Right lobe of liver (tissue), 6 donors: Measurements from ENCODE around the gene RASD2. TPM values are rescaled to one million over a fixed set of nuclear protein-coding genes. Genes with fewer than 3 reads are reported as not detected.

Source experiments
- ATAC-seq, 4 donors: fragments of 200-7000 bp; cut with Tn5 transposase; one replicate each; pipeline ENCODE4 v1.9.1; 2020; ENCODE audit warnings: mild to moderate bottlenecking in 4 of 4, moderate library complexity in 4 of 4
- DNase-seq, 3 donors: peaks; one replicate each; pipeline ENCODE4 v3.0.0-alpha.2; 2020
- H3K27ac ChIP-seq, 3 donors: fragments of 200-600 bp; one replicate each; pipeline ENCODE4 v1.8.0; 2022
- H3K27me3 ChIP-seq, 2 donors: fragments of 200-600 bp; one replicate each; pipeline ENCODE4 v1.8.0; 2022
- H3K36me3 ChIP-seq, 4 donors: fragments of 200-600 bp; sonication (generic) in 1 of 4; one replicate each; pipeline versions ENCODE4 v1.5.1 to v1.8.0; 2017 to 2022; ENCODE audit warnings: control low read depth in 1 of 4
- H3K4me1 ChIP-seq, 4 donors: fragments of 200-600 bp; sonication (generic) in 1 of 4; one replicate each; pipeline versions ENCODE4 v1.5.1 to v1.8.0; 2017 to 2022; ENCODE audit warnings: control low read depth in 1 of 4
- H3K4me3 ChIP-seq, 3 donors: fragments of 200-600 bp; one replicate each; pipeline ENCODE4 v1.8.0; 2022
- H3K9me3 ChIP-seq, 4 donors: fragments of 200-600 bp; sonication (generic) in 1 of 4; one replicate each; pipeline versions ENCODE4 v1.5.1 to v1.8.0; 2017 to 2022; ENCODE audit warnings: control low read depth in 1 of 4
- POLR2A ChIP-seq: fragments of 450-650 bp; IDR thresholded peaks from one replicate; pipeline ENCODE4 v1.6.1; 2017; ENCODE audit warnings: antibody characterized with exemption, mild to moderate bottlenecking
- WGBS: methylation state at CpG from one replicate; pipeline ENCODE4 v1.1.6; 2018; ENCODE audit warnings: low coverage, low lambda C conversion rate; ENCODE audit not compliant: insufficient coverage; ENCODE audit errors: missing lambda C conversion rate; 5-methylcytosine and 5-hydroxymethylcytosine counted together
- intact Hi-C, 2 donors: fragments of 100-400 bp; cut with DNase I; formaldehyde crosslinking; loops; one replicate each; pipeline versions ENCODE4 v1.11.2 to v1.14.1; 2022
- total RNA-seq, 6 experiments: library from RNA; depleted of rRNA in 2 of 6; stranded (reverse); fragments of >200 nt in 2 of 6; fragmentation: NEBNext Ultra II Directional in 3 of 6; extraction: Animal tissue kit (Norgen Biotek cat#: 25700) in 3 of 6; gene quantifications; one replicate each; pipeline versions ENCODE4 v1.1.0 to v1.2.4, GENCODE V29; 2016 to 2023
- TF ChIP-seq, protein P1 (sequence below), 4 donors: fragments of 200-600 bp in 3 of 4; fragments of 450-650 bp in 1 of 4; IDR thresholded peaks; one replicate each; pipeline versions ENCODE4 v1.5.1 to v1.8.0; 2016 to 2022; ENCODE audit warnings: antibody characterized with exemption in 4 of 4, mild to moderate bottlenecking in 2 of 4
- donor health status: DM: no; HTN: yes; CAD: no.
- donor health status: DM: no; HTN: no; CAD: no.
- donor health status: DM: no; HTN: no; CAD: no.
- donor health status: DM: no; HTN: yes; CAD: no.
- donor health status: DM: no; HTN: yes; CAD: no.

Gene RASD2
- total RNA-seq, 6 experiments from 2014 or later = 0.05 to 0.20 (median 0.07) TPM; not detected in 2

DNA sequence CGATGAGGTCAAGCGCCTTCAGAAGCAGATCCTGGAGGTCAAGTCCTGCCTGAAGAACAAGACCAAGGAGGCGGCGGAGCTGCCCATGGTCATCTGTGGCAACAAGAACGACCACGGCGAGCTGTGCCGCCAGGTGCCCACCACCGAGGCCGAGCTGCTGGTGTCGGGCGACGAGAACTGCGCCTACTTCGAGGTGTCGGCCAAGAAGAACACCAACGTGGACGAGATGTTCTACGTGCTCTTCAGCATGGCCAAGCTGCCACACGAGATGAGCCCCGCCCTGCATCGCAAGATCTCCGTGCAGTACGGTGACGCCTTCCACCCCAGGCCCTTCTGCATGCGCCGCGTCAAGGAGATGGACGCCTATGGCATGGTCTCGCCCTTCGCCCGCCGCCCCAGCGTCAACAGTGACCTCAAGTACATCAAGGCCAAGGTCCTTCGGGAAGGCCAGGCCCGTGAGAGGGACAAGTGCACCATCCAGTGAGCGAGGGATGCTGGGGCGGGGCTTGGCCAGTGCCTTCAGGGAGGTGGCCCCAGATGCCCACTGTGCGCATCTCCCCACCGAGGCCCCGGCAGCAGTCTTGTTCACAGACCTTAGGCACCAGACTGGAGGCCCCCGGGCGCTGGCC lies 11.0 kb downstream of the RASD2 start:
- no peak for ATAC-seq
- intact Hi-C loops = no loop called here
- Histone ChIP-seq H3K9me3 (no peaks in the 10 kb centered on the region), H3K4me3 (no peak overlapping the region), H3K4me1 (no peaks in the 10 kb centered on the region), H3K36me3 (no peaks in the 10 kb centered on the region), H3K27ac (no peak overlapping the region), H3K27me3 (no peaks in the 10 kb centered on the region)
- 90% methylated on average over 13 of the region's 43 CpGs for WGBS
- no peak for TF ChIP-seq POLR2A
- TF ChIP-seq, protein P1, sequence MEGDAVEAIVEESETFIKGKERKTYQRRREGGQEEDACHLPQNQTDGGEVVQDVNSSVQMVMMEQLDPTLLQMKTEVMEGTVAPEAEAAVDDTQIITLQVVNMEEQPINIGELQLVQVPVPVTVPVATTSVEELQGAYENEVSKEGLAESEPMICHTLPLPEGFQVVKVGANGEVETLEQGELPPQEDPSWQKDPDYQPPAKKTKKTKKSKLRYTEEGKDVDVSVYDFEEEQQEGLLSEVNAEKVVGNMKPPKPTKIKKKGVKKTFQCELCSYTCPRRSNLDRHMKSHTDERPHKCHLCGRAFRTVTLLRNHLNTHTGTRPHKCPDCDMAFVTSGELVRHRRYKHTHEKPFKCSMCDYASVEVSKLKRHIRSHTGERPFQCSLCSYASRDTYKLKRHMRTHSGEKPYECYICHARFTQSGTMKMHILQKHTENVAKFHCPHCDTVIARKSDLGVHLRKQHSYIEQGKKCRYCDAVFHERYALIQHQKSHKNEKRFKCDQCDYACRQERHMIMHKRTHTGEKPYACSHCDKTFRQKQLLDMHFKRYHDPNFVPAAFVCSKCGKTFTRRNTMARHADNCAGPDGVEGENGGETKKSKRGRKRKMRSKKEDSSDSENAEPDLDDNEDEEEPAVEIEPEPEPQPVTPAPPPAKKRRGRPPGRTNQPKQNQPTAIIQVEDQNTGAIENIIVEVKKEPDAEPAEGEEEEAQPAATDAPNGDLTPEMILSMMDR (IDR thresholded peaks at IDR 0.05) = no peak
- no peak for DNase-seq

DNA sequence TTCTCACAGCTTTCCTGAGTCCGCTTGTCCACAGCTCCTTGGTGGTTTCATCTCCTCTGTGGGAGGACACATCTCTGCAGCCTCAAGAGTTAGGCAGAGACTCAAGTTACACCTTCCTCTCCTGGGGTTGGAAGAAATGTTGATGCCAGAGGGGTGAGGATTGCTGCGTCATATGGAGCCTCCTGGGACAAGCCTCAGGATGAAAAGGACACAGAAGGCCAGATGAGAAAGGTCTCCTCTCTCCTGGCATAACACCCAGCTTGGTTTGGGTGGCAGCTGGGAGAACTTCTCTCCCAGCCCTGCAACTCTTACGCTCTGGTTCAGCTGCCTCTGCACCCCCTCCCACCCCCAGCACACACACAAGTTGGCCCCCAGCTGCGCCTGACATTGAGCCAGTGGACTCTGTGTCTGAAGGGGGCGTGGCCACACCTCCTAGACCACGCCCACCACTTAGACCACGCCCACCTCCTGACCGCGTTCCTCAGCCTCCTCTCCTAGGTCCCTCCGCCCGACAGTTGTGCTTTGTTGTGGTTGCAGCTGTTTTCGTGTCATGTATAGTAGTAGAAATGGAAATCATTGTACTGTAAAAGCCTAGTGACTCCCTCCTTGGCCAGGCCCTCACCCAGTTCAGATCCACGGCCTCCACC lies 11.7 kb downstream of the RASD2 start:
- no peak overlapping the region for H3K4me3 ChIP-seq
- no peak for DNase-seq
- no peaks in the 10 kb centered on the region for H3K36me3 ChIP-seq
- H3K9me3 ChIP-seq = no peaks in the 10 kb centered on the region
- H3K4me1 ChIP-seq = no peaks in the 10 kb centered on the region
- intact Hi-C loops = no loop called here
- TF ChIP-seq, protein P1 (IDR thresholded peaks at IDR 0.05) = no peak
- TF ChIP-seq POLR2A = no peak
- H3K27me3 ChIP-seq = no peaks in the 10 kb centered on the region
- WGBS = 53% methylated on average over 10 of the region's 13 CpGs
- ATAC-seq = peak in 1 of 4 donors; percentile 31
- H3K27ac ChIP-seq = no peak overlapping the region

DNA sequence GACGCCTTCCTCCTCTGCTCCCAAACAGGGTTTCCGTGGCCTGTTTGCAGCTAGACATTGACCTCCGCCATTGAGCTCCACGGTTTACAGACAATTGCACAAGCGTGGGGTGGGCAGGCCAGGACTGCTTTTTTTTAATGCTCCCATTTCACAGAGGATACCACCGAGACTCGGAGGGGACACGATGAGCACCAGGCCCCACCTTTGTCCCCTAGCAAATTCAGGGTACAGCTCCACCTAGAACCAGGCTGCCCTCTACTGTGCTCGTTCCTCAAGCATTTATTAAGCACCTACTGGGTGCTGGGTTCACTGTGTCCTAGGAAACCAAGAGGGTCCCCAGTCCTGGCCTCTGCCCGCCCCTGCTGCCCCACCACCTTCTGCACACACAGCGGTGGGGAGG lies 12.2 kb downstream of the RASD2 start:
- WGBS = 70% methylated on average over 6 of the region's 11 CpGs
- Histone ChIP-seq H3K4me1 (no peaks in the 10 kb centered on the region), H3K36me3 (no peaks in the 10 kb centered on the region), H3K27me3 (no peaks in the 10 kb centered on the region), H3K4me3 (no peak overlapping the region), H3K27ac (no peak overlapping the region), H3K9me3 (no peaks in the 10 kb centered on the region)
- TF ChIP-seq, protein P1 (IDR thresholded peaks at IDR 0.05) = no peak
- TF ChIP-seq POLR2A = no peak
- DNase-seq (no peak), ATAC-seq (no peak)
- intact Hi-C loops = no loop called here

DNA sequence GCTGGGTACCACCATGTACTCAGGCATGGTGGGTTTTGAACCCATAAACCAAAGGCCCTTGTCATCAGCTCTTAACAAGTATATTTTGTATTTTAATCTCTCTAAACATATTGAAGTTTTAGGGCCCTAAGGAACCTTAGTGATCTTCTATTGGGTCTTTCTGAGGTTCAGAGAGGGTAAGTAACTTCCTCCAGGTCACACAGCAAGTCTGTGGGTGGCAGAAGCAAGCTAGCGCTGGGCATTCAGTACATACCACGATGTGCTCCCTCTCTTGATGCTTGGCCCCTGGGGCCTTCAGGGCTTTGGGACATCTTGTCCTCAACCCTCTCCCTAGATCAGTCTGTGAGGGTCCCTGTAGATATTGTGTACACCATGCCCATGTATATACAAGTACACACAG lies 12.7 kb downstream of the RASD2 start:
- Histone ChIP-seq H3K27me3 (no peaks in the 10 kb centered on the region), H3K36me3 (no peaks in the 10 kb centered on the region), H3K27ac (no peak overlapping the region), H3K4me1 (no peaks in the 10 kb centered on the region), H3K9me3 (no peaks in the 10 kb centered on the region), H3K4me3 (no peak overlapping the region)
- DNase-seq (no peak), ATAC-seq (no peak)
- 90% methylated on average over 2 of the region's 2 CpGs for WGBS
- TF ChIP-seq, protein P1 (IDR thresholded peaks at IDR 0.05) = no peak
- no peak for TF ChIP-seq POLR2A
- intact Hi-C loops = no loop called here
